ENCODE data around the gene ITCH.
"Not testable (repeated sequence)": the region's sequence is repeated elsewhere in the genome, so short reads cannot be mapped to it uniquely, and the experiment has no call there.

Gene ITCH

DNA sequence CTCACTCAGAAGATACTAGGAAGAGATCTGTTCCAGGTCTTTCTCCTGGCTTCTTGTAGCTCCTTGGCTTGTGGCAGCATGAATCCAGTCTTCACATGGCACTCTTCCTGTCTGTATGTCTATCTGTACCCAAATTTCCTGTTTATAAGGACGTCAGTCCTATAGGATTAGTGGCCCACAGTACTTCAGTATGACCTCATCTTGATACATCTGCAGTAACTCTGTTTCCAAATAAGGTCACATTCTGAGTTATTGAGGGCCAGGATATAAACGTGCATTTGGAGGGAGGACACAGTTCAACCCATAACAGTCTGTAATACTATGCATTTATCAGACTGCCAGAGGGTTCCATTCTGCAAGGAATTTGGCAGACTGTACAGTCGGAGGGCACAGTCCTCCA lies 95.6 kb downstream of the ITCH start:
- DNase-seq (ENCODE audit: low read depth) = peak; percentile 37

DNA sequence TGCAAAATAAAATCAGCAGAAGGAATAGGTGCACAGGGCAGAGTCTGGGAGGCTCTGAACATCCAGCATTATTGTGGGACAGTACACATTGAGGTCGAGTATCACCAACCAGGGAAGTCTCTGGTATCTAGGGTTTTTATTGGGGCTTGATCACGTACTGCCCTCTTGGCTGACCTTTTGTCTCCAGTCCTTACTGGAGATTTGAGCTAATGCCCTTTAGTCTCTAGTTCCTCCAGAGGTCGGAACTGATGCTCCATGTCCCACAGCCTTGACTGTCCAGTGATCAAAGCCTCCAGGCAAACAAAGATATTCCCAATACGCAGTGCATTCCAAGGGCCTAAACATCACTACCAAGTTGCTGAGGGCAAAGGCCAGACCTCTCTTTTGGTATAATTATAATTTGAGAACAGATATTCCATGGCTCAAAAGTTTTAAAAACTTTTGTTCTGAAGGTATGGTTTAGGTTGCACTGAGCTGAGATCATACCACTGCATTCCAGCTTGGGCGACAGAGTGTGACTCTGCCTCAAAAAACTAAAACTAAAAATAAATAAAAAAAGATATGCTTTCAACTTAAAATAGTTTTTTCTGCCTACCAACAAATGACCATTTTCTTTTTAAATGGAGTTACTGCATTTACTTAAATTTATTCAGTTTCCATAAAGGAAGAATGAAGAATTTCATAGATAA lies 96.3 kb downstream of the ITCH start:
- no peak for DNase-seq (ENCODE audit: low read depth)

DNA sequence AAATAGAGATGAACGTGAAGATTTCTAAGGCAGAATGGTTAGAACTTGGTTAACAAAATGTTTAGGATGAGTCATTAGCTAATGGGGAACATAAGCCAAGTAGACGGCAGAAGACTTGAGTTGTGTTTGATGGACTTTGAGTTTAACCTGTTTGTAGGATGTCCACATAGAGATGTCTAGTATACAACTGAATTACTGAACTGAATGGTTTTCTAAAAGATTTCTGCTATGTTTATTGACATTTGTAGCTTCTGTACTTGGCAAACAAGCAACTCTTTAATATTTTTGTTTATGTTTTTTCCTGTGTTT lies 98.7 kb downstream of the ITCH start:
- DNase-seq (ENCODE audit: low read depth) = no peak

DNA sequence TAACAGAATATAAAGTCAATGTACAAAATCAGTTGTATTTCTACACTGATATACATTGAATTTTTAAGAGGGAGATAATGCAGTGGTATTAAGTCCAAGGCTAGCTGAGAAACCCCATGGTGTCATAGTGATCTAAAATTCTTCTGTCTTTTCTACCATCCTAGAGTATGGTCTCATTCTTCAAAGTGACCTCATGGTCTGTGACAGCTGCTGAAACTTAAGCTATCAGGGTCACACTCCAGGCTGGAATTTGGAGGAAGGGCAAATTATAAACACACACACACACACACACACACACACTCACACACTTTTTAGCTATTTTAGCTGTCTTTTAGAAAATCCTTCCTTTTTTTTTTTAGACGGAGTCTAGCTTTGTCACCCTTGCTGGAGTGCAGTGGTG lies 105.9 kb downstream of the ITCH start:
- DNase-seq (ENCODE audit: low read depth) = no peak

DNA sequence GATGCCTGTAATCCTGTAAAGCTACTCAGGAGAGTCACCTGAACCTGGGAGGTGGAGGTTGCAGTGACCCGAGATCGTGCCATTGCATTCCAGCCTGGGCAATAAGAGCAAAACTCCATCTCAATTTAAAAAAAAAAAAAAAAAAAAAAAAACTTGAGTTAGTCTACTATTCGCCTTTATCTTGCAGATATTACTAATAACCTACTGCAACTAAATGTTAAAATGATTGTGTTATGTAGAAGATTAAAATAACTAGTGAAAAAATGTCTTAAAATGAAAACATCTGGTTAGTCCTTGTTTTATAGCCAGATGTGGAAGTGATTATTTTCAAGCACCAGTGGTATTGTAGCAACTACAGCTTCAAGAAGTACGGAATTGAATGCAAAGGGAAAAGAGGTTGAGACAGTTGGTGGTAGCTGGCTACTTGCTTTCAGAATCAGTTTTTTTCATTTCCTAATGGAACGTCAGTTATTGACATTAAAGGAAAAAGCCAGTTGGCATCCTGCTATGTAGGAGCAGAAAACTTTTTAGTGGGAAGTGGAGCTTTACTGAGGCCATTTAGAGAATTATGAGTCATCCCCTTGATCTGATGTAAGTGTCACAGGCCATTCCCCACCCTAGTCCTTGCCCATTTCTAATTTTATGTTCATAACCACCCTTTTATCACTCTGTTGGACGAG lies 109.3 kb downstream of the ITCH start:
- peak; percentile 64 for DNase-seq (ENCODE audit: low read depth)

DNA sequence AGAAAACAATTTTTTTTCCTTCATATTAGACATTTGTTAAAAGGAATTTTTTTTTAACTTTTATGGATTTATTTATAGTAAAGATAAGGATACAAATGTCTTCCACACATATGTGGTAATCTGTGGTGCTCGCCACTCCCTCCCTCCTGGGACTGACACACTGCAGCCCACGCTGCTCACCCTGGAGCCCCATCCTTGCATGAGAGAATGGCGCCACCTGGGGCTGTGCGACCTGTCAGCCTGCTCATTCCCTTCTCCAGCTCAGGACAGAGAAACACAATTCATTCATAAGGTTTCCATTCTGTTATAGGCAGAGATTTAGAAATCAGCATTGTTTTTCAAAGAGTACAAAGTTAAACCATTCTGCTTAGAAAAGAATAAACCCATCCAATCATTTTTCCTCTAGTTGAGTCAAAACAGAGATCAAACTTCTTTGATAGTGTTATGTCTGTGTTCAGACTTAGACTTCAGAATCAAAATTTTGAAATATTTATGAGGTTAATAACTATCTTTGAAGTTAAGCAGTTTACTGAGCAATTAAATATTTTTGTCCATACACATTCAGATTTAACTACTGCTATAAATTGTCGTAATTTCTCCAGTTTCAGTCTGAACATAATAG lies 110.3 kb downstream of the ITCH start:
- peak; percentile 65 for DNase-seq (ENCODE audit: low read depth)

DNA sequence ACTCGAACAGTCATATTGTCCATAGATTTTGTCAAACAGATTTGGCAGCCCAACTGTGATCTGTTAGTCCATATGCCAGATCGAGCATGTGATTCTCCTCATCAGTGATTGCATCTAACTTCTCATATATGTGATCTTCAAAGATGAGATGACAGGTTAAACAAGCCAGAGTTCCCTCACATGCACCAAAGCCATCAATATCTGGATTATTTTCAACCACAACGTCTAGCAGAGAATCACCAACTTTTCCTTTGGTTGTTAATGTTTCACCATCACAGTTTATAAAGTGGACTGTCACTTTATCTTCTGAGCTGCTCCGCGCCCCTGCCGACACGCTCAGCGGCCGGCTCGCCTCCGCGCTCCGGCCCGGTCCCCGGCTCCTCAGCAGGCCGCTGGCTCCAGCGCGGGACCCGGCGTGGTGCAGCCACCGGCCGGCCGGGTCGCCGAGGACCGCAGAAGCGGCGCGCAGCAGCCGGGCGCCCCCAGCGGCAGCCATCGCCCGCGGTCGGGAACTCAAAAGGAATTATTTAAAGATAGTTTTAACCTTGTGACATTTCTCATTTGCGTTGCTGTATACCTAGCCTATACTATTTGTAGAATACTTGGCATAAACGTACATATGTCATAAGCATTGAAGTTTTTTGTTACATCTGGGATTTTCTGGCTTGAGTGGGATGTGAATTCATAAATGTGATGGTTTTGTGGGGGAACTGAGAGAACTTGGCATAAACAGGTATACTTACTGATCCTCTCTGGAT lies 113.1 kb downstream of the ITCH start:
- peak; percentile 59 for DNase-seq (ENCODE audit: low read depth)

DNA sequence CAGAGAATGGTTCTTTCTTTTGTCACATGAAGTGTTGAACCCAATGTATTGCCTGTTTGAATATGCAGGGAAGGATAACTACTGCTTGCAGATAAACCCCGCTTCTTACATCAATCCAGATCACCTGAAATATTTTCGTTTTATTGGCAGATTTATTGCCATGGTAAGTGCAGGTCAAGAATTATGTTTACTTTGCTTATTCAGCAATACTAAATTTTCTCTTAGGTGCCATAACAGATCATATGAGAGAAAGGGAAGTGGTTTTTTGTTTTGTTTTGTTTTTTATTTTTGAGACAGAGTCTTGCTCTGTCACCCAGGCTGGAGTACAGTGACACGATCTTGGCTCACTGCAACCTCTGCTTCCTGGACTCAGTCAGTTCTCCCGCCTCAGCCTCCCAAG lies 116.6 kb downstream of the ITCH start:
- no peak for DNase-seq (ENCODE audit: low read depth)

DNA sequence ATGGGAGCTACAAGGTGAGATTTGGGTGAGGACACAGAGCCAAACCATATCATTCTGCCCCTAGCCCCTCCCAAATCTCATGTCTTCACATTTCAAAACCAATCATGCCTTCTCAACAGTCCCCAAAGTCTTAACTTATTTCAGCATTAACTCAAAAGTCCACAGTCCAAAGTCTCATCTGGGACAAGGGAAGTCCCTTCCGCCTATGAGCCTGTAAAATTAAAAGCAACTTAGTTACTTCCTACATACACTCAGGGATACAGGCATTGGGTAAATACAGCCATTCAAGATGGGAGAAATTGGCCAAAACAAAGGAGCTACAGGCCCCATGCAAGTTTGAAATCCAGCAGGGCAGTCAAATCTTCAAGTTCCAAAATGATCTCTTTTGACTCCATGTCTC lies 119.1 kb downstream of the ITCH start:
- DNase-seq (ENCODE audit: low read depth) = not testable (repeated sequence)

DNA sequence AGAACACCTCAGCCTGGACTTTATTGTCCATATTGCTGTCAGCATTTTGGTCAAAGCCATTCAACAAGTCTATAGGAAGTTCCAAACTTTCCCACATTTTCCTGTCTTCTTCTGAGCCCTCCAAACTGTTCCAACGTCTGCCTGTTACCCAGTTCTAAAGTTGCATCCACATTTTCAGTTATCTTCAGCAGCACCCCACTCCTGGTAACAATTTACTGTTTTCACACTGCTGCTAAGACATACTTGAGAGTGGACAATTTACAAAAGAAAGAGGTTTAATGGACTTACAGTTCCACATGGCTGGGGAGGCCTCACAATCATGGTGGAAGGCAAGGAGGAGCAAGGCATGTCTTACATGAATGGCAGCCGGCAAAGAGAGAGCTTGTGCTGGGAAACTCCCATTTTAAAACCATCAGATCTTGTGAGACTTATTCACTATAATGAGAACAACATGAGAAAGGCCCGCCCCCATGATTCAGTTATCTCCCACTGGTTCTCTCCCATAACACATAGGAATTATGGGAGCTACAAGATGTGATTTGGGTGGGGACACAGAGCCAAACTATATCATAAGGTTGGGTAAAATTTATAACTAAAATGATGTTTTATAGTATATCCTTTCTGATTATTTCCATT lies 120.6 kb downstream of the ITCH start:
- DNase-seq (ENCODE audit: low read depth) = not testable (repeated sequence)

DNA sequence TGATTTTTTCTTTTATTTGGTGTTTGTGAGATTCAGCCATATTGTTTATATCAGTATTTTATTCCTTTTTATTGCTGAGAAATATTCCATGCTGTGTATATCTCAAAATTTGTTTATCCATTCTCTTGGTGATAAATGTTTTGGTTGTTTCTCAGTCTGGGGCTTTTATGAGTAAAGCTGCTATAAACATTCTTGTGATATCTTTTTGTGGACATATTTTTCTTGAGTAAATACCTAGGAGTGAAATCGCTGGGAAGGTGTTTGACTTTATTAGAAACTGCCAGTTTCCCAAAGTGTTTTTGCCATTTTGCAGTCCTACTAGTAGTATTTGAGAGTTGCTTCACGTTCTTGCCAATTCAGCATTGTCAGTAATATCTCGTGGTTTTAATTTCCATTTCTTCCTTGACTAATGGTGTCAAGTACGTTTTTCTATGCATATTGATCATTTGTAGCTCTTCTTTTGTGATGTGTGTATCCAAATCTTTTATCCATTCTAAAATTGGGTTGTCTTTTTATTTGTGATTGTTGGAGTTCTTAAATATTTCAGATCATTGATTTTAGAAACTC lies 122.1 kb downstream of the ITCH start:
- no peak for DNase-seq (ENCODE audit: low read depth)

DNA sequence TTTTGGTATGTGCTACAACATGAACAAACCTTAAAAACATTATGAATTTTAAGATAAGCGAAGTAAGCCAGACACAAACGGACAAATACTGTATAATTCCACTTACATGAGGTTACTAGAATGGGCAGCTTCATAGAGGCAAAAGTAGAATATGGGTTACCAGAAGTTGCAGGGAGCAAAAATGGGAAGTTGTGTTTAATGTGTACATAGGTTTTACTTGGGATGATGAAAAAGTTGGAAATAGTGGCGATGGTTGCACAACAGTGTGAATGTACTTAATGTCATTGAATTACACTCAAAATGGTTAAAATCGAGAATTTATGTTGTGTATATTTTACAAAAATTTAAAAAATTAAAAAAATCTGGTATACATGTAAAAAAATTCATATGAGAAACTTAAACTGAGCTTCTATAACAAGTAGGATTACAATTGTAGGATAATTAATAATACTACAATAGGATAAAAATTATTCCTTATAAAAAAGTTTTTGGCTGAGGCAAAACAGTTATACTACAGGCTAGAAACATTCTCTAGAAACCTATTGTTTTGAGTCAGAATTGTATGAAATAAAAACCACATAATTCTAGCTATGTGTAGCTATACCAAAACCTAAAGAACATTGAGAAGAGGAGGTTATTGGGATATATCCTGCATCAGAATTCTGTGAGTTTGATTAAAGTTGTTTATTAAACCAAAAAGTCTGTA lies 128.3 kb downstream of the ITCH start:
- no peak for DNase-seq (ENCODE audit: low read depth)

DNA sequence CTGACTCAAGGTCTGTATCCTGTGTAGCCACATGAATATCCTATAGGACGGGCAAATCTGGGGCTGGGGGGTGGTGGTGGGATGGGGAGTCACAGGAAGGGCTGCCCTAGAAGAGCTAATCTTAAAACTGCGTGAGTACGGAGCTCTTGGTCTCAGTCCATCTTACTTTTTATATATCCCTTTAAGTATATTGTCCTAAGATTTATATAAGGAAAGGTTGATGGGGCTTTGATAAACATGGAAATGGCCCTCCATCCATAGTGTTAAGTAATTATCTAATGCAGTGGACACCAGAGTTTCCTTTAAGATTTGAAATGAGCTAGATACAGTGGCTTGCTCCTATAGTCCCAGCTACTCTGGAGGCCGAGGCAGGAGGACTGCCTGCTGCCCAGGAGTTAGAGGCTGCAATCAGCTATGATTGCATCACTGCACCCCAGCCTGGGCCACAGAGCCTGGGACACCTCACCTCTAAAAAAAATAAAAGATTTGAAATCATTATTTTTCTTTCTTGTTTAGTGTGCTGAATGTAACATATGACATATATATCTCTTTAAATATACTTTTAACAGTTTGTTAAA lies 128.9 kb downstream of the ITCH start:
- DNase-seq (ENCODE audit: low read depth) = no peak

DNA sequence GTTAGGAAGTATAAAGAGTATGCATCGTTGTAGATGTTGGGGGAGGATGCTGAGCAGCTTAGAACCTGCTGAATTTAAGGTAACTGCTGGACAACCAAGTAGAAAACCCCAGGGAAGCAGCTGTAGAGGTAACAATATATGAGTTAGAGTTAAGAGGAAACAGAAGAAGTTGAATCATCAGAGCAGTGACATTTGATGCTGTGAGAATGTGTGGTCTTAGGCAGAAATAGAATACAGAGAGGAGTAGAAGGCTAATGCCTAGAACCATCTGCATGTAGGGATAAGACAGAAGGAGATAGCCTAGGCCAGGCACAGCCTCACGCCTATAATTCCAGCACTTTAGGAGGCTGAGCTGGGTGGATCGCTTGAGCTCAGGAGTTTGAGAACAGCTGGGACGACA lies 130.6 kb downstream of the ITCH start:
- no peak for DNase-seq (ENCODE audit: low read depth)

DNA sequence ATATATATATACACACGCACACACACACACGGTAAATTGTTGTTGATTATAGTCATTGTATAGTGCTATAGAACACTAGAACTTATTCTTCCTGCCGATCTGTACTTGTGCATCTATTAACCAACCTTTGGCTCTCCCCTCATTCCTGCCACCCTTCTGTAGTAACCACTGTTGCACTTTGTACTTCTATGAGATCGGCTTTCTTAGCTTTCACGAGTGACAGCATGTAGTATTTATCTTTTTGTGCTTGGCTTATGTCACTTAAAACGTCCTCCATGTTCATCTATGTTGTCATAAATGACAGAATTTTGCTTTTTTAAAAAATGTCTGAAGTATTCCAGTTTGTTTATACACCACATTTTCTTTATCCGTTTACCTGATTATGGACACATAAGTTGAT lies 132.2 kb downstream of the ITCH start:
- no peak for DNase-seq (ENCODE audit: low read depth)

DNA sequence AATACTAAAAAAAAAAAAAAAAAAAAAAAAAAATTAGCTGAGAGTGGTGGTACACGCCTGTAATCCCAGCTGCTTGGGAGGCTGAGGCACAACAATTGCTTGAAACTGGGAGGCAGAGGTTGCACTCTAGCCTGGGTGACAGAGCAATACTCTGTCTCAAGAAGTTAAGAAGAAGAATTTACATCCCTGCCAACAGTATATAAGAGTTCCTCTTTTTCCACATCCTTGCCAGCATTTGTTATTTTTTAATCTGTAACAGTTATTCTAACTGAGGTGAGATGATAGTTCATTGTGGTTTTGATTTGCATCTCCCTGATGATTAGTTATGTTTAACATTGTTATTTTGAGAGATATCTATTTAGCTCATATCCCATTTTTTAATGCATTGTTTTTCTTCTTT lies 132.8 kb downstream of the ITCH start:
- DNase-seq (ENCODE audit: low read depth) = no peak

DNA sequence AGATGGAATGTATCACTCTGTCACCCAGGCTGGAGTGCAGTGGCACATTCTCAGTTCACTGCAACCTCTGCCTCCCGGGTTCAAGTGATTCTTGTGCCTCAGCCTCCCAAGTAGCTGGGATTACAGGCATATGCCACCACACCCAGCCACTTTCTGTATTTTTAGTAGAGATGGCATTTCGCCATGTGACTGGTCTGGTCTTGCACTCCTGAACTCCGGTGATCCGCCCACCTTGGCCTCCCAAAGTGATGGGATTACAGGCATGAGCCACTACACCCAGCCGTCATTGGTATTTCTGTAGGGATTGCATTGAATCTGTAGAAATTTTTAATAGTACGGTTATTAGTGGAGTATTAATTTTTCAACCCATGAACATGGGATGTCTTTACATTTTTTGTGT lies 134.5 kb downstream of the ITCH start:
- DNase-seq (ENCODE audit: low read depth) = not testable (repeated sequence)

DNA sequence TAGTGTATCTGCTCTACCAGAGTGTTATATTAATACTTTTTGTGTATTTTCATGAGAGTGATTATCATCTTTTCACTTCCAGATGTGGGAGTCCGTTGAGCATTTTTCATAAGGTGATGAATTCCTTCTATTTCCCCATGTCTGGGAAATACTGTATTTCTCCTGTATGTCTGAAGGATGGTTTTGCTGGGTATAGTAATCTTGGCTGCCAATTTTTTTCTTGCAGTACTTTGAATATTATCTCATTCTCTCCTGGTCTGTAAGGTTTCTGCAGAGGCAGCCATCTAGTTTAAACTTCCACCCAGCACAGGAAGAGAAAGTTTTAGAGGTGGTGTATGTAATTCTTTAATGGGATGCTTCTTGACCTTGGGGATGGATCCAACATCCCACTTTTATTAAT lies 137.8 kb downstream of the ITCH start:
- DNase-seq (ENCODE audit: low read depth) = no peak

DNA sequence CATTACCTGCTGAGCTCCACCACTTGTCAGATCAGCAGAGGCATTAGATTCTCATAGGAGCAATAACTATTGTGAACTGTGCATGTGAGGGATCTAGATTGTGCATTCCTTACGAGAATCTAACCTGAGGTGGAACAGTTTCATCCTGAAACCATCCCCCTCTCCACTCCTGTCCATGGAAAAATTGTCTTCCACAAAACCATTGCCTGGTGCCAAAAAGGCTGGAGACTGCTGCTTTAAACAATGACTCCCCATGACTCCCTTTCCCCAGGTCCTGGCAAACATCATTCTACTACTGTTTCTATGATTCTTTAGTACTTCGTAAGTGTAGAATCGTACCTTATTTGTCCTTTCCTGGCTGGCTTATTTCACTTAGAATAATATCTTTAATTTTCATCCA lies 143.4 kb downstream of the ITCH start:
- DNase-seq (ENCODE audit: low read depth) = no peak

DNA sequence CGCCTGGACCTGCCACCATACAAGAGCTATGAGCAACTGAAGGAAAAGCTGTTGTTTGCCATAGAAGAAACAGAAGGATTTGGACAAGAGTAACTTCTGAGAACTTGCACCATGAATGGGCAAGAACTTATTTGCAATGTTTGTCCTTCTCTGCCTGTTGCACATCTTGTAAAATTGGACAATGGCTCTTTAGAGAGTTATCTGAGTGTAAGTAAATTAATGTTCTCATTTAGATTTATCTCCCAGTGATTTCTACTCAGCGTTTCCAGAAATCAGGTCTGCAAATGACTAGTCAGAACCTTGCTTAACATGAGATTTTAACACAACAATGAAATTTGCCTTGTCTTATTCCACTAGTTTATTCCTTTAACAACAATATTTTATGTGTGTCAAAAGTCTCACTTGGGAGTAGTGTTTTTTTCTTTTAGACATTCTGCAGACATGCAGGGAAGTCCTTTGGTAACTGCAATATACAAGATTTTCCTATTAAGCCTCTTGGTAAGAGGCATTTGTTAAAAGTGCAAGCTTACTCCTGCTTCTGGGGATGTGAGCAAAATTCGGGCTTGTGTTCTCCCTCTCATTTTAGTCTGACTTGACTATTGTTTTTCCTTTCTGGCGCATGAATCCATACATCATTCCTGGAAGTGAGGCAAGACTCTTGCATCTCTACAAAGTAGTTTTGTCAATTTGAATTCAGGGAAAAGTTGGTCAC lies 144.8 kb downstream of the ITCH start:
- DNase-seq (ENCODE audit: low read depth) = no peak

DNA sequence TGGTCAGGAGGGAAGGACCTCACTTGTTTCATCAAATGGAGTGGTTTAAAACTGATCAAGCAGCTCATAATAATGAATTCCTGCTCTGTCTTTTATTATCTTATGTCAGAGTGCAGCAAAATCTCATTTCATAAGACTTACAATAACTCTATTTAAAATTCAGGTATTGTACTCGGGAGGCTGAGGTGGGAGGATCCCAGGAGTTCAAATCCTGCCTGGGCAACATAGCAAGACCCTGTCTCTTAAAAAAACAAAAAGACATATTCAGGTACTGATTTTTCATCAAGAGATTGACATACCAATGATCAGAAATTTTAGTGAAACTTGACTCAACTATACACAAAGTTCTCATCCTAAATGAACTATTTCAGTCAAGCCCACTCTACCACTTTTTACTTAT lies 147.5 kb downstream of the ITCH start:
- no peak for DNase-seq (ENCODE audit: low read depth)
